H1 (cell line): ENCODE data around the gene GNG14. TPM values are rescaled to one million over a fixed set of nuclear protein-coding genes. Genes with fewer than 3 reads are reported as not detected.

Experiments
- ASH2L ChIP-seq: fragments of 200-600, 300-600 bp; sonication (generic); IDR thresholded peaks from one replicate; pipeline ENCODE4 v1.7.1; 2017; ENCODE audit warnings: low read length
- BACH1 ChIP-seq: IDR thresholded peaks from 2 replicates; pipeline ENCODE4 v1.6.1; 2012; ENCODE audit warnings: low read length, improper control_type of control experiment
- BRCA1 ChIP-seq: IDR thresholded peaks from 2 replicates; pipeline ENCODE4 v1.6.1; 2012; ENCODE audit warnings: low read depth, low read length, improper control_type of control experiment
- CBX8 ChIP-seq: fragments of 300-800, 300-1000 bp; sonication (generic); IDR thresholded peaks from 2 replicates; pipeline ENCODE4 v1.7.1; 2016; ENCODE audit warnings: low read depth, low read length, borderline replicate concordance
- CHD1 ChIP-seq: IDR thresholded peaks from 2 replicates; pipeline ENCODE4 v1.6.1; 2012; ENCODE audit warnings: low read depth, low read length, improper control_type of control experiment
- CREB1 ChIP-seq: IDR thresholded peaks from 2 replicates; pipeline ENCODE4 v1.6.1; 2012; ENCODE audit warnings: inconsistent platforms
- CTBP2 ChIP-seq: IDR thresholded peaks from 2 replicates; pipeline ENCODE4 v1.7.0; 2011; ENCODE audit warnings: borderline replicate concordance, mild to moderate bottlenecking, moderate library complexity, mixed read lengths, low read length; ENCODE audit not compliant: insufficient read depth, insufficient read length
- EGR1 ChIP-seq: IDR thresholded peaks from 2 replicates; pipeline ENCODE4 v1.6.1; 2011; ENCODE audit warnings: low read depth, low read length, borderline replicate concordance
- EP300 ChIP-seq, 2 experiments: IDR thresholded peaks; 1 replicate in 1 of 2; 2 replicates in 1 of 2; pipeline ENCODE4 v1.6.1; 2011 to 2012; ENCODE audit warnings: low read depth in 2 of 2, low read length in 2 of 2, mild to moderate bottlenecking in 2 of 2, borderline replicate concordance in 1 of 2, inconsistent platforms in 1 of 2, moderate library complexity in 1 of 2
- FOSL1 ChIP-seq: IDR thresholded peaks from 2 replicates; pipeline ENCODE4 v1.6.1; 2011; ENCODE audit warnings: mild to moderate bottlenecking, low read depth, low read length, moderate library complexity; ENCODE audit not compliant: insufficient read depth
- GABPA ChIP-seq: IDR thresholded peaks from 2 replicates; pipeline ENCODE4 v1.6.1; 2011; ENCODE audit warnings: mild to moderate bottlenecking, low read length, moderate library complexity, borderline replicate concordance; ENCODE audit not compliant: insufficient read depth
- HDAC2 ChIP-seq, 2 experiments: fragments of 300-600 bp in 1 of 2; sonication (generic) in 1 of 2; IDR thresholded peaks; 2 replicates each; pipeline ENCODE4 v1.6.1; 2011 to 2012; ENCODE audit warnings: low read depth in 2 of 2, low read length in 2 of 2, mild to moderate bottlenecking in 2 of 2, moderate library complexity in 2 of 2, borderline replicate concordance in 1 of 2, inconsistent platforms in 1 of 2
- MAFK ChIP-seq: IDR thresholded peaks from 2 replicates; pipeline ENCODE4 v1.6.1; 2012; ENCODE audit warnings: low read depth, mild to moderate bottlenecking, improper control_type of control experiment, low read length
- NRF1 ChIP-seq: IDR thresholded peaks from 2 replicates; pipeline ENCODE4 v1.6.1; 2011; ENCODE audit warnings: mild to moderate bottlenecking, low read depth, low read length, improper control_type of control experiment
- POLR2AphosphoS5 ChIP-seq: IDR thresholded peaks from 2 replicates; pipeline ENCODE4 v1.6.1; 2011; ENCODE audit warnings: low read depth, low read length
- RBBP5 ChIP-seq: IDR thresholded peaks from 2 replicates; pipeline ENCODE4 v1.7.1; 2012; ENCODE audit warnings: low read depth, mild to moderate bottlenecking, inconsistent platforms, low read length, moderate library complexity, borderline replicate concordance
- RFX5 ChIP-seq: IDR thresholded peaks from 2 replicates; pipeline ENCODE4 v1.6.1; 2011; ENCODE audit warnings: low read depth, low read length, improper control_type of control experiment, borderline replicate concordance
- SIRT6 ChIP-seq: IDR thresholded peaks from one replicate; pipeline ENCODE4 v1.7.1; 2012; ENCODE audit warnings: low read length, inconsistent platforms
- SIX5 ChIP-seq: IDR thresholded peaks from 2 replicates; pipeline ENCODE4 v1.6.1; 2011; ENCODE audit warnings: mild to moderate bottlenecking, low read depth, low read length
- SP1 ChIP-seq: IDR thresholded peaks from 2 replicates; pipeline ENCODE4 v1.6.1; 2011; ENCODE audit warnings: low read depth, low read length
- YY1 ChIP-seq: IDR thresholded peaks from 2 replicates; pipeline ENCODE4 v1.6.1; 2011; ENCODE audit warnings: low read depth, mild to moderate bottlenecking, low read length
- polyA plus RNA-seq, 7 experiments: library from polyadenylated mRNA; depleted of rRNA in 3 of 7; stranded (reverse) in 5 of 7; unstranded in 2 of 7; fragments of >200 nt in 5 of 7; fragments of 200-250 nt in 2 of 7; gene quantifications; 1 replicate in 5 of 7; 2 replicates in 1 of 7; 4 replicates in 1 of 7; pipeline versions ENCODE4 v1.2.1 to v1.2.3, GENCODE V29; 2011 to 2013; ENCODE audit warnings: missing spikeins in 2 of 7, mixed read lengths in 2 of 7
- total RNA-seq: library from RNA; stranded (reverse); fragmentation: NEBNext Ultra II Directional; extraction: Animal tissue kit (Norgen Biotek cat#: 25700); gene quantifications from 2 replicates; pipeline ENCODE4 v1.2.1, GENCODE V29; 2021
- TF ChIP-seq, protein P1 (sequence below): IDR thresholded peaks from 2 replicates; pipeline ENCODE4 v1.6.1; 2012; ENCODE audit warnings: inconsistent platforms
- TF ChIP-seq, protein P2 (sequence below): IDR thresholded peaks from 2 replicates; pipeline ENCODE4 v1.6.1; 2012; ENCODE audit warnings: inconsistent platforms

Gene GNG14
- total and polyA plus RNA-seq, 2 of the 8 experiments (the other 6 are each of a cell fraction or from before 2014, with no cell fraction given) = not detected

GRCh38 chr19:12736995-12737834 lies 49.4 kb downstream of the GNG14 start, which contains the start of gene GET3 (continued):
- TF ChIP-seq CTBP2 (no peak), BRCA1 (peak; percentile 43; the same call in 1 of the 2 replicates), RBBP5 (no peak), HDAC2 (IDR thresholded peaks at IDR 0.05; ENCODE audit: borderline replicate concordance in 1 of 2, low read depth in 2 of 2, low read length in 2 of 2) (peak in 1 of 2 experiments; percentile 99; a peak in 2 of 4 replicates), CHD1 (peak; percentile 98), FOSL1 (no peak), SIX5 (peak; percentile 49; the same call in 1 of the 2 replicates), NRF1 (no peak), BACH1 (no peak), MAFK (no peak), SIRT6 (no peak), POLR2AphosphoS5 (peak; percentile 46; the same call in 1 of the 2 replicates), GABPA (no peak), CBX8 (no peak), YY1 (peak; percentile 99), ASH2L (peak; percentile 47), SP1 (peak; percentile 94; the same call in 1 of the 2 replicates), CREB1 (no peak), EGR1 (no peak), RFX5 (no peak; the same call in 1 of the 2 replicates), EP300 (IDR thresholded peaks at IDR 0.05; ENCODE audit: borderline replicate concordance in 1 of 2, low read depth in 2 of 2, low read length in 2 of 2) (peak in 1 of 2 experiments; percentile 99; a peak in 2 of 3 replicates)
- TF ChIP-seq, protein P1, sequence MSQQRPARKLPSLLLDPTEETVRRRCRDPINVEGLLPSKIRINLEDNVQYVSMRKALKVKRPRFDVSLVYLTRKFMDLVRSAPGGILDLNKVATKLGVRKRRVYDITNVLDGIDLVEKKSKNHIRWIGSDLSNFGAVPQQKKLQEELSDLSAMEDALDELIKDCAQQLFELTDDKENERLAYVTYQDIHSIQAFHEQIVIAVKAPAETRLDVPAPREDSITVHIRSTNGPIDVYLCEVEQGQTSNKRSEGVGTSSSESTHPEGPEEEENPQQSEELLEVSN = no peak
- TF ChIP-seq, protein P2, sequence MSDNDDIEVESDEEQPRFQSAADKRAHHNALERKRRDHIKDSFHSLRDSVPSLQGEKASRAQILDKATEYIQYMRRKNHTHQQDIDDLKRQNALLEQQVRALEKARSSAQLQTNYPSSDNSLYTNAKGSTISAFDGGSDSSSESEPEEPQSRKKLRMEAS = no peak
